ENCODE measurements around the gene VWF.

GRCh38 chr12:5900533-5901205, 223.8 kb downstream of the VWF start:
- TF ChIP-seq CTCF (IDR thresholded peaks at IDR 0.05 in 2 of 3, conservative IDR thresholded peaks at IDR 0.05 in 1 of 3; ENCODE audit: control insufficient read depth in 2 of 3, extremely low read depth in 1 of 3, insufficient read depth in 1 of 3, low read depth in 3 of 3, low read length in 3 of 3) (no peak), BHLHE40 (IDR thresholded peaks at IDR 0.05; ENCODE audit: borderline replicate concordance in 1 of 2, low read depth in 2 of 2, low read length in 1 of 2) (no peak), ZBED1 (IDR thresholded peaks at IDR 0.05; ENCODE audit: borderline replicate concordance) (no peak)
